Stimulated activated CD4-positive, alpha-beta T cell treated with anti-CD3 and anti-CD28 coated beads, Interleukin-4, amount 100 ng/mL, for 4 hours (primary cell): ENCODE results near the gene COL6A5.

Source experiments
- DNase-seq, 2 experiments: peaks; one replicate each; pipeline ENCODE4 v3.0.0-alpha.2; 2020

COL6A5 gene

GRCh38 chr3:130527426-130527825 lies 182.0 kb downstream of the COL6A5 start:
- no peak for DNase-seq

- DNase-seq: no peak
Measured at GRCh38 chr3:130528120-130528519, 182.6 kb downstream of the COL6A5 start.

- no peak for DNase-seq
Measured at GRCh38 chr3:130529486-130530215, 184.2 kb downstream of the COL6A5 start.

GRCh38 chr3:130533247-130533646 lies 187.8 kb downstream of the COL6A5 start:
- no peak for DNase-seq
